Liver (tissue), 3 donors: Measurements from ENCODE around the gene ADAR.

ENCODE experiments used
- CTCF ChIP-seq: fragments of 150-350 bp; IDR thresholded peaks from 2 replicates; pipeline ENCODE4 v1.5.1; 2017; ENCODE audit warnings: improper control_type of control experiment, low read depth, low read length; ENCODE audit not compliant: missing input control
- EGR1 ChIP-seq, 2 donors: IDR thresholded peaks; 2 replicates each; pipeline ENCODE4 v1.6.1; 2016 to 2018; ENCODE audit warnings: antibody characterized with exemption in 2 of 2, low read depth in 2 of 2
- REST ChIP-seq: IDR thresholded peaks from 2 replicates; pipeline ENCODE4 v1.6.1; 2016; ENCODE audit warnings: antibody characterized with exemption, mild to moderate bottlenecking
- YY1 ChIP-seq: IDR thresholded peaks from 2 replicates; pipeline ENCODE4 v1.6.1; 2016; ENCODE audit warnings: antibody characterized with exemption, mild to moderate bottlenecking
- TF ChIP-seq, protein P1 (sequence below): IDR thresholded peaks from 2 replicates; pipeline ENCODE4 v1.6.1; 2016; ENCODE audit warnings: antibody characterized with exemption
- donor health status: healthy.
- donor health status: healthy.

GRCh38 chr1:154629061-154629674 lies 21.2 kb upstream of the ADAR start:
- TF ChIP-seq YY1 (no peak), CTCF (no peak), REST (no peak), EGR1 (IDR thresholded peaks at IDR 0.05; ENCODE audit: low read depth in 2 of 2) (no peak)
- TF ChIP-seq, protein P1, sequence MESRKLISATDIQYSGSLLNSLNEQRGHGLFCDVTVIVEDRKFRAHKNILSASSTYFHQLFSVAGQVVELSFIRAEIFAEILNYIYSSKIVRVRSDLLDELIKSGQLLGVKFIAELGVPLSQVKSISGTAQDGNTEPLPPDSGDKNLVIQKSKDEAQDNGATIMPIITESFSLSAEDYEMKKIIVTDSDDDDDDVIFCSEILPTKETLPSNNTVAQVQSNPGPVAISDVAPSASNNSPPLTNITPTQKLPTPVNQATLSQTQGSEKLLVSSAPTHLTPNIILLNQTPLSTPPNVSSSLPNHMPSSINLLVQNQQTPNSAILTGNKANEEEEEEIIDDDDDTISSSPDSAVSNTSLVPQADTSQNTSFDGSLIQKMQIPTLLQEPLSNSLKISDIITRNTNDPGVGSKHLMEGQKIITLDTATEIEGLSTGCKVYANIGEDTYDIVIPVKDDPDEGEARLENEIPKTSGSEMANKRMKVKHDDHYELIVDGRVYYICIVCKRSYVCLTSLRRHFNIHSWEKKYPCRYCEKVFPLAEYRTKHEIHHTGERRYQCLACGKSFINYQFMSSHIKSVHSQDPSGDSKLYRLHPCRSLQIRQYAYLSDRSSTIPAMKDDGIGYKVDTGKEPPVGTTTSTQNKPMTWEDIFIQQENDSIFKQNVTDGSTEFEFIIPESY = no peak
